GM19239 (cell line): ENCODE results near the gene FIBIN.
"Not testable (repeated sequence)": the region's sequence is repeated elsewhere in the genome, so short reads cannot be mapped to it uniquely, and the experiment has no call there.

Experiments used
- DNase-seq: peaks from one replicate; pipeline ENCODE4 v3.0.0; 2011; ENCODE audit warnings: low spot score; ENCODE audit not compliant: insufficient read length
- FAIRE-seq: peaks from 2 replicates; lab custom pipeline; 2011; peaks lifted over from hg19 to GRCh38; lab: Jason Lieb, UNC

The FIBIN gene

DNA sequence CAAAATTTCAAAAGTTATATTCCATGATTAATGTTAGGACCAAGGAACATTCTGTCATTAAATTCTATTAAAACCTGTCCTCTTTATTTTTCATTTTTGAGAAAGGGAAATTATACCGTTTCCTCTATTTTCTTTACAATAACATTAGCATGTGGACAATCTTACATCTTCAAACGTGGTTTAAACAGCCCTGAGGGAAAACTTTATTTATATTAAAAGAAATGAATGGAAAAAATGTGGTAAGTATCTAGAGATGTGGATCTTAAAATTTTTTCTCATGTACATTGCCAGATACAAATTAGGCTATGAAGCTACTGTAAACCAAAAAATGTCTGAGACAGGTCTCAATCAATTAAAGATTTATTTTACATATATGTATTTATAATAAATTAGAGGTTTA, 18.9 kb upstream of the FIBIN start:
- FAIRE-seq: no peak
- no peak for DNase-seq

DNA sequence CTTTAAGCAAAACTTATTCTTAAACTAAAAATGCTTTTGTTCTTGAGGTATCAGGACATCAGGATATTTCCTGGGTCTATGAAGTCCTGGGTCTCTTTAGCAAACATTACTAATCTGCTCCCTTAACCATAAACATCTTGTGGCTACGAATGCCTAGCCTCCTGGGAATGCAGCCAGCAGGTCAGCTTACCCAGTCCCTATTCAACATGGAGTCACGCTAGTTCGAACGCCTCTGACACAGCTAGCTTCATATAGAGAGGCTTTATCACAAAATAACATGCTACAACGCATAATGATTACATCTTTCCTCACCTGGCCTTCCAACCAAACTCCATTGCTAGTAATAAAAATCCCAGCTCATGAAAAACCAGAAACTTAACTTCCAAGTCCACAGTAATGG, 17.5 kb upstream of the FIBIN start:
- FAIRE-seq: no peak
- no peak for DNase-seq

DNA sequence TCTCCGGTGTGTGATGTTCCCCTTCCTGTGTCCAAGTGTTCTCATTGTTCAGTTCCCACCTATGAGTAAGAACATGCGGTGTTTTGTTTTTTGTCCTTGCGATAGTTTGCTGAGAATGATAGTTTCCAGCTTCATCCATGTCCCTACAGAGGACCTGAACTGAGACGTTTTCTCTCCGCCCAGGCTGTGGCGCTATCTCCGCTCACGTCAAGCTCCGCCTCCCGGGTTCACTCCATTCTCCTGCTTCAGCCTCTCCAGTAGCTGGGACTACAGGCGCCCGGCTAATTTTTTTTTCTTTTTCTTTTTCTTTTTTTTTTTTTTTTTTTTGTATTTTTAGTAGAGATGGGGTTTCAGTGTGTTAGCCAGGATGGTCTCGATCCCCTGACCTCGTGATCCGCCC, 16.7 kb upstream of the FIBIN start:
- DNase-seq, FAIRE-seq: not testable (repeated sequence)

DNA sequence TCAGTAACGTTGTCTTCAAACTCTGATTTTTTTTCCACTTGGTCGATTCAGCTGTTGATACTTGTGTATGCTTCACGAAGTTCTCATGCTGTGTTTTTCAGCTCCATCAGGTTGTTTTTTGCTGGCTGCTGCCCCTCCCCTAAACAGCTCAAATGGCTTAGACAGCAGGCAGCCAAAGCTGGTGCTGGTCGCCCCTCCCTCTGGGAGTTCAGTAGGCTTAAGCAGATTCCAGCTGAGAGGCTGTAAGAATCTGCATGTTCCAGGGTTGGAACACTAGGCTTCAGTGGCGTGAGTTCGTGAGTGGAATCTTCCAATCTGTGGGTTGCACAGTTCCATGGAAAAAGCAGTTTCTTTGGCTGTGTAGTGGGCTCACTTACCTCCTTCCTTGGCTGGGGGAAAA, 10.3 kb upstream of the FIBIN start:
- no peak for DNase-seq
- no peak for FAIRE-seq

DNA sequence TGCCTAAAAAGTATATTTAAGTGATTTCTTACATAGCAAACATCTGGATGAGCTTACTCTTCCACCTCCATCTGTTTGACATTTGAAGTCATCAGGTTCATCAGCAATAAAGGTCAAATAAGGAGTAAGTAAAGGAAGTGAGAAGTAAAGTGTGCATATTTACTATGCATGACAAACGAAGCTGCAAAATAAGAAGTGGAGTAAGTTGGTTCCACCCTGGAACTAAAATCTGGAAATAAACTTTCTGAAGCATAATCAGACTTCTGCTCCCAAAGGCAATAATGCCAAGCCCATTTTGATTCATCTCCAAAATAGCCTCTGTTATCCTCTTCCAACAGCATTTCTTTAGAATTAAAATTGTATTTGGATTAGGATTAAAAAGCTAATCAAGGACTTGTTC, 8.4 kb upstream of the FIBIN start:
- DNase-seq: no peak
- FAIRE-seq: no peak

DNA sequence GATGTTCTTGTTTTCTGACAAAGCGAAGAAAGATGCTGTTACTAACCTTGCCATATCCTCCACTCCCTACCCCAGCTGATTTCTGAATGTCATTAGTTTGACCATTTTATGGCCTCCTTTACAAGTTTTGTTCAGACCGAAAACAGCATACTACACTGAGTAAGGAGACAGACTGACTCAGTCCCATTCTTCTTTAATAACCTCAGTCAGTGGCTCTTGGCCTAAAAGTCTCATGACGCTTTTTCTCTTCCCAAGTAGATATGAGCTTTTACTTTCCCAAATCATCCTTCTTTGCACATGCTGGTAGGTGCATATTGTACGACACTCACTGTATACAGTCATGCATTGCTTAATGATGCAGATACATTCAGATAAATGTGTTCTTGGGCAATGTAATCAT, 8.0 kb upstream of the FIBIN start:
- no peak for FAIRE-seq
- no peak for DNase-seq

DNA sequence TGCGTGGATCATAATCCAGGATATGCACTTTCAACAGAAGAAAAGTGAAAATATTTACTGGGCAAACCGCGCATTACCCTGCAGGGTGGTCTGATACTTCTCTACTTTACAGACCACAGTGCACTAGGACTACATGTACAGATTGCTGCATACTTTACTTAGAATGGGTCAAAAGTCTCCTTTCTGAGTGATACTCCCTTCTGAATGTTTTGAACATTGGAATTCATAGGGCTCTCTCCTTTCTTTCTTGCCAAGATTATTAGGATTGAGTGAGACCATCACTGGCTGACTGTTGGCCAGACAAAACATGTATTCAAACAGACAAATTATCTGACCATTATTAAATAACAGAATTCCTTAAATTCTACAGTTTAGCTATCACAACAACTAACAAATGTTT, 6.6 kb upstream of the FIBIN start:
- DNase-seq (no peak), FAIRE-seq (no peak)

DNA sequence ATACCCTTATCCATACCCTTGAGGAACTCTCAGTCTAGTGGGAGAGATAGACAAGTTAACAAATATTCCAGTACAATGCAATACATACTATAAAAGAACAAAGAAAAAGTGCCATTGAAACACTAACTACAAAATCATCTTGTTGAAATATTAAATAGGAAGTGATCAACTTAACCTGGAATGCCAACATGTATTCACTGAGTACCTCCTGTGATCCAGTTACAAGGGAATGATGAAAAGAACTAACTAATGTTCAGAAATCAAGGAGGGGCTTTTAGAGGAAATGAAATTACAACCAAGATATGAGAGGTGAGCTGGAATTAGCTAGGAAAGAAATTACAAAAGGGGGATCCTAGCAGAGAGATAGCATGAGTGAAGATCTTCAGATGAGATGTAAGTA, 6.2 kb upstream of the FIBIN start:
- DNase-seq (no peak), FAIRE-seq (no peak)

DNA sequence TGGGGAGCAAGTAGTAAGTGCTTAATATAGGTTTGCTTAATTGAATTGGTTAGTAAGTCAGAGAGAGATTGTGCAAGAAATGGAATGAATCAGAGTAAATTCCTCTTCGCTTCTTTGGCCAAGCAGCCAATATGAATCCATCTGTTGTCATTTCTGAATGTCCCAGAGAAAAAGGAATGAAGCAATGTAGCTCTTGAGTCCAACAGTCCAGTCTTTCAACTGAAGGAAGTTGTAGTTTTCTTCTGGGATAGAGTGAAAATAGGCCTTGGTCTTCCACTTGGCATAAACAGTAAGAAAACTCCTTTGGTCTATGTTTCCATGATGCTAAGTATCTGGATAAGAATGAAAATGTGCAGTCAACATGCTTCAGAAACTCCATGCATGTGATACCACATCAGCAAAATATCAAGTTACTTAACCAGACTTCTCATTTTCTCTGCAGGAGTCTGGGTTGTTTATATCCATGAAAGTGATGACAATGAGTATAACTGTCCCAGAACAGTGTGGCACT, 1.8 kb upstream of the FIBIN start:
- no peak for DNase-seq
- no peak for FAIRE-seq

DNA sequence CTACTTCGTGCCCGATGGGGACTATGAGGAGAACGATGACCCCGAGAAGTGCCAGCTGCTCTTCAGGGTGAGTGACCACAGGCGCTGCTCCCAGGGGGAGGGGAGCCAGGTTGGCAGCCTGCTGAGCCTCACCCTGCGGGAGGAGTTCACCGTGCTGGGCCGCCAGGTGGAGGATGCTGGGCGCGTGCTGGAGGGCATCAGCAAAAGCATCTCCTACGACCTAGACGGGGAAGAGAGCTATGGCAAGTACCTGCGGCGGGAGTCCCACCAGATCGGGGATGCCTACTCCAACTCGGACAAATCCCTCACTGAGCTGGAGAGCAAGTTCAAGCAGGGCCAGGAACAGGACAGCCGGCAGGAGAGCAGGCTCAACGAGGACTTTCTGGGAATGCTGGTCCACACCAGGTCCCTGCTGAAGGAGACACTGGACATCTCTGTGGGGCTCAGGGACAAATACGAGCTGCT, 751 bp downstream of the FIBIN start:
- FAIRE-seq (no peak), DNase-seq (no peak)

DNA sequence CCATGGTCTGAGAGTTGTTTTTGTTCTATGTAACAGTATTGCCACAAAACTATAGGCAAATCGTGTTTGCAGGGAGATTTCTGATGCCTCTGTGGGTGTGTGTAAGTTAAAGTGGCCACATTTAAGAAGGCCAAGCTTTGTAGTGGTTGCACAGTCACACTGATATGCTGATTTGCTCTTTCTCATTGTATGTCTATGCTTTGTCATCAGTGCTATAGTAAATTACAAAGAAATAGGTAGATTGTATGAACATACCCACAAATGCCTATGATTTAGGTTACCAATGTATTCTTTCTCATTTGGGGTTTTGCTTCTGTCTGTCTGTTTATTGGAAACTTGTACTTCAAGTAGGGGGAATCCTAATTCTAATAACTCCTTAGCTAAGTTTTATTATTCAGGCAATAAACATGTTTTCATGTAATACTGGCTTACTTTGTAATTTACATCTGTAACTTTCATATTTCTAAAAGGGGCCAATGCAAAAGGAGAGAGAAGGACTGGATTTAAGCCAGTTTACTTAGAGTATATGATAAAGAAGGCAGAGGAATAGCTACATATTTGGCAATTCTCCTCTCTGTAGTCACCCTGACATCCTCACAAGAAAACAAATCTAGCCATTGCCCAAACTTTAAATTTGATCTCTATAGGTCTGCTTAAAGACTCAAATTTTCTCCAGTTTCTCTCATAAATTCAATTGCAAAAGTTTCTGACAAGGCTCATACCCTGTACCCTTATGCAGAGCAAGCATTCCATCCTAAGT, 2.0 kb downstream of the FIBIN start:
- FAIRE-seq (no peak), DNase-seq (no peak)

DNA sequence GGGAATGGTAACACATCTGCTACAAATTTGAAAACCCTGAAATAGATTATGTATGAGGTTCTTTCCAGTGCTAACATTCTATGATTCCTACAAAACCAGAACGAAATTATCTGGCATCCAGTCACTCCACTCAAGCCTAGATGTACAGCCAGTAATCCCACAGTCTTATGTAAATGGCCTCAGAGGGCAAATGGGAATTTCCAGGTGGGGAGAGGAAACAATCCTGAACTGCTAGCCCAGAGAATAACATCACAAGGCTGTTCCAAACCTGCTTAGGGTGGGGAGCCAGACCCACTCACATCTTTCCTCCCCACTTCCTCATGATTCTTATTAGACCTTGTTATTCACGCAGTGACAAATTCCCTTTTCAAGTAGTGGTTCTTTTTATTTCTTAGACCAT, 3.5 kb downstream of the FIBIN start:
- DNase-seq (no peak), FAIRE-seq (no peak)

DNA sequence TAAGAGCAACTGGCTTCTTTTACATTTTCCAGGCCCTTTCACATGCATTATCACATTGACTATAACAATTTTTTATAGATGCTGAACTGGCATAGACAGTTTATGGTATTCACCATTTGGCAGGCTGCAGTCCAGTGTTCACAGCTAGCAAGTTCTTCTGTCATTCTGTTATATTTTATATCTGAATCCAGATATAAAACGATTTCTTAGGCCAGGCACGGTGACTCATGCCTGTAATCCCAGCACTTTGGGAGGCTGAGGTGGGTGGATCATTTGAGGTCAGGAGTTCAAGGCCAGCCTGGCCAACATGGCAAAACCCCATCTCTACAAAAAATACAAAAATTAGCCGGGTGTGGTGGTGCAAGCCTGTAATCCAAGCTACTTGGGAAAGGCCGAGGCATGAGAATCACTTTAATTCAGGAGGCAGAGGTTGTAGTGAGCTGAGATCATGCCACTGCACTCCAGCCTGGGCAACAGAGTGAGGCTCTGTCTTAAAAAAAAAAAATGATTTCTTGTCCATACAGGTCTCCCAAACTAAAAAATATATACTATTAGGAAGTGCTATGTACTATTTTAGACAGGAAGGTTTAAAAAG, 7.3 kb downstream of the FIBIN start:
- not testable (repeated sequence) for FAIRE-seq, DNase-seq

DNA sequence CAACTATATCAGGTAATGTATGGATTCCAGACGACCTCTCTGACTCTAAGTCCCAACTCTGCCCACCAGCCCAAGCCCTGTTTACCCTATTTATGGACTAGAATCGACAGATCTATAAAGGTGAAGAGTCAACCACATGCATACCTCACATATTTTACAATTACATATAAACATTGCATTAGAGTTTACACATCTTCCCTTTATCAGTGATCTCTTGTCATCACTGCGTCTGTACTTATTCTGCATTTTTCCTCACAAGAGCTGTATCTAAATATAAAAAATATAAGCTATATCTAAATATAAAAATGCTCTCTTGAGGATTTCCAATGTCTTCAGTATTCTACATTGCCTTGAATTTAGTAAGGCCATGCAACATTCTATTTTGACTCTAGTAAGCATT, 8.5 kb downstream of the FIBIN start:
- FAIRE-seq: no peak
- DNase-seq: no peak

DNA sequence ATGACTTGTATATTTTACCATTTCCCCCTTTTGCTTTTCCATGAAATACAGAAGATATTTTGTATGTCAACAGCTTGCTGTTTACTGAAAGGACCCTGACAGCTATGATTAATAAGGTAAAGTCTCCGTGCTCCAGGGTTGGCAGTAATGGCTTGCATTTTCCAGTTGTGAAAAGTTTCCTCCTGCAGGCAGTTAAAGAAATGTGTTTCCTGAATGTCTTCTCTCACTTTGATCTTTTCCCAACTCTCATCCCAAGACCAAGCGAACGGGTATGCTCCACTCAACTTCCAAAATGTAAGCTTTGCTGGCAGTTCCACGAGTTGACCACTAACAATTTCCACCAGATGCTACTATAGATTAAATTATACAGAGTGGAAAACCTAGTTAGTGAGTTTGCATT, 8.9 kb downstream of the FIBIN start:
- no peak for DNase-seq
- FAIRE-seq: no peak

DNA sequence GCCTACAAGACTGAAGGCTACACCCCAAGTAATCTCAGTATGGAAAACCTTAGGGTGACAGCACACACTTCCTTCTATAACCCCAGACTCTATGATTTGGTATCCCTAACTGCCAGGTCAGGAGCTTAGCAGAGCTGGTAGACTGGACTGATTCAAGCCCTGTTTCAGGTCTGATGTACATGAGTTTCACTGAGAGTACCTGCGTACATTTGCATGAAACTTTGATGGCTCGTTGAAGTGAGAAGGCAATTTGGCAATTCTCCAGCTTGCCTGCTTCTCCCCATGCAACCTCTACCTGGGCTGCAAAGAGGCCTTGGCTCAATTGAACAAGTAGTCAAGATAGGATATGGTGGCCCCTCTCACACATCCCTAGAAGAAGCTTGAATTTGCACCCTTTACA, 10.2 kb downstream of the FIBIN start:
- FAIRE-seq (no peak), DNase-seq (no peak)

DNA sequence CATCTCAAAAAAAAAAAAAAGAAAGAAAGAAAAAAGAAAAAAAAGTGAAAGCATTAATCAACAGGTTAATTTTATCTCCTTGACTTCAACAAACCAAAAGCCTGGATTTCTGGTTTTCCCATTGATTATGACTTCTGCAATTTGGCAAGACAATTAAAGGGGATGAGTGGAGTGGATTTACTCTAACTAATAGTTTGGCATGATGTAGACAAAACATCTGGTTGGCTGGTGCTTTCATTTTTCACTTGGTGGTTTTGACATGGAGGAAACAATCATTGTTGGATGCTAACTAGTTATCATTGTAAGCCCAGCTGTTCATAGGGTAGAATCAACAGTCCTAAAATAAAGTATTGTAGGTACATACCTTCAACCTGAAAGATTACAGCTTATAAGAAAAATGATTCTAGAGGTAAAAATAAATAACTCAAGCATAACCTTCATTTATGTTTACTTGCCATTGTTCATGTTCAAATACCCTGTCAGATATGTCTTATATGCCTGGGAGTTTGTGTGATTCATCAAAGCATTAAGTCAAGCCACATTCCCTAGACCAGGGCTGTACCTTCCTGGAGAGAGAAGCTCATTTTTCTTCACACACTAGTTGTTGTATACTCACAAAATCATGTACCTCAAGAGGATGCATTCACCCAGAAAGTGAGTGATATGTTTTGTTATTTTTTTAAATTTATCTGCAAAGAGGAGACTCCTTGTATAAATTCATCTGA, 15.1 kb downstream of the FIBIN start:
- FAIRE-seq: no peak
- DNase-seq: no peak

DNA sequence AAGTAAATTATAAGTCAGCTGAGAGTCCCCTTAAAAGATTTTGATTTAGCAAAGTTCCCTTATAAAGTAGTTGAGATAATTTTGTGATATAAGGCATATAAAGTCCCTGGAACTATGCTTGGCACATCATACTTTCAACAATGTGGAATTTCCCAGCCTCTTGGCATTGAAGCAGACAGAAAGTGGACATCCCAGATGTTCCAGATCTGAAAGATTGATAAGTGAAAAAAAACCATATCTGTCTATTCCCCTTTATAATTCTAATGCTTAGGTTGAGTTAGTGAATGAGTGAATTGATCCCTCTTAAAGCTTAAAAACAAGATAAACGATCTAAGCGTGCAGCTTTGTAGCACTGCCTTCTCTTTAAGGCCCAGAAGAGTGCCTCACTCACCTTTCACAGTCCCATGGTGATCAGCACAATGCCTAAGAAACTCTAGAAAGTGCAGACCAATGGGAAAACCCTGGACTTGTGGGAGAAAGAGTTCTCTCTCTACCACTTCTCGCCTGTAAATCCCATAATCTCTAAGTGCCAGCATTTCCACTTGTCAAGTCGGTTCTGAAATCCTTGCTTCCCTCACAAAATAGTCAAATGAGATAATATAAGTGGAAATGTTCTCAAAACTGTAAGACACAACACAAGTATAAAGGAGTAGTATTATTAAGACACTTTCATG, 17.8 kb downstream of the FIBIN start:
- no peak for DNase-seq
- FAIRE-seq: no peak

DNA sequence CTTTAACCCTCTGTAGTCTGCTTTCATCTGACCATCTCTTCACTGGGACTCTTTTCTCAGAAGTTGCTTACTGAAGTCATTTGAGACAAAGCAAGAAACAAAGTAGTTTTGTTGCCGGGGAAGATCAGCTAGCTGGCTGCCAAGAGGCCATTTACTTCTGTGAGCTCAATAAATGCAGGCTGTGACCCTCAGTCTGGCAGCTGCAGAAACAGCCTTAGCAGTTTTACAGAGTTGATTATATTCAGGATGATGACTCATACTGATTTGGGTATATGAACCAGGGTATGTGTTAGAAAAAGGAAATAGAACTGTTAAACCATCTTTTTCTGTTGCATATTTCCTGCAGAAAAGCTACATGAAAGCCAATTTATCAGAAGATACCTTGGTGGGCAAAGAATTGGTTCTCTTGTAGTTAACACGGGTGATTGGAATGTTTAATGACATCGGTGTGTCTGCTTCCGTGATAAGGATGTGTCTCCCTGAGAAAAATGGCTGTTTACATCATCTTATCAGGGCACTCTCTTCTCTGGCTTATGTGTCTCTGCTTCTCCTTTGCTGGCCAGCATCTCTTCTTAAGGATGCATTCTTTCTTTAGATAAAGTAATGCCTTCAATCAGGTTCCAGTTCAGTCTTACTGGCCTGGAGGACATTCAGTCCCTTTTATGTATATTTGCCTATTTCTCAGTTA, 18.5 kb downstream of the FIBIN start:
- FAIRE-seq: no peak
- DNase-seq: no peak

DNA sequence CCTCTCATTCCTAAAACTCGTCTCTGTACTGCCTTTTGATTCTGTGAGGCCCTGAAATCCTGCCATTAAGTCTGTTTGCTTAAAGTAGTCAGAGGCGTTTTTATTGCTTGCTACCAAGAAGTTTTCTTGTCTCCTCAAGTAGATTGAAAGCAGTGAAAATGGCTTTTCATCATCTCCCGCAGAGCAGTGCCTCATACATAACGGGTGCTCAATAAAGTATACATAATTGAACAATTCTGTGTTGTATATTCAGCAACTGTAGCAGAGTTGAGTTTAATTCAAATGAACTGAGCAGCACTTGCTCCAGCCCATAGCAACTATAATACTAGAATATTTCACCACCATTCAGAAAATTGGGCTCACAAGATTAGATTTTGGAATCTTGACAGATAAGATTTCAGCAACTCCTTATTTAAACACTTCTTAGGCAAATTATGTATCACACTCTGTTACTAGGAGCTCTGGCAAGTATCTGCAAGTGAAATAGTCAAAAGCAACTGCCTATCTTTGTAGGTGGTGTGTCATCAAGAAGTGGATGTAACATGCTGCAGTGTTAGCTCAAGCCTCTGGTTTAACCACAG, 20.0 kb downstream of the FIBIN start:
- no peak for FAIRE-seq
- DNase-seq: no peak
